WTC11 (cell line): ENCODE data around the gene PBX4. TPM values are rescaled to one million over a fixed set of nuclear protein-coding genes. Genes with fewer than 3 reads are reported as not detected.
A peak's percentile ranks its signal among the peaks of the same experiment; 100 is the strongest.

ENCODE experiments used
- ATAC-seq: fragments of 200-7000 bp; cut with Tn5 transposase; 2 replicates; pipeline ENCODE4 v1.10.0; 2021; ENCODE audit warnings: mild to moderate bottlenecking, moderate library complexity
- CTCF ChIA-PET: fragments of 300-600 bp; sonication (Branson Sonifier 250); formaldehyde crosslinking; loops from one replicate; lab custom pipeline; 2021; ENCODE audit warnings: antibody characterized with exemption; lab: Charles Lee
- POLR2A ChIA-PET: fragments of 350-600 bp; sonication (Branson Sonifier 250); formaldehyde crosslinking; loops from one replicate; lab custom pipeline; 2021; ENCODE audit warnings: antibody characterized with exemption; lab: Charles Lee
- DNase-seq: peaks from one replicate; pipeline ENCODE4 v3.0.0; 2021; ENCODE audit warnings: low spot score
- H3K27ac Mint-ChIP-seq: 2 replicates; pipeline ENCODE4 v1.8.0; 2021; ENCODE audit warnings: mixed read lengths
- H3K27me3 Mint-ChIP-seq: 2 replicates; pipeline ENCODE4 v1.8.0; 2021; ENCODE audit warnings: low read depth, mild to moderate bottlenecking, moderate library complexity, mixed read lengths
- H3K36me3 Mint-ChIP-seq: 2 replicates; pipeline ENCODE4 v1.8.0; 2021; ENCODE audit warnings: mixed read lengths
- H3K4me1 Mint-ChIP-seq: 2 replicates; pipeline ENCODE4 v1.8.0; 2022; ENCODE audit warnings: mixed read lengths
- H3K4me3 Mint-ChIP-seq: 2 replicates; pipeline ENCODE4 v1.8.0; 2021; ENCODE audit warnings: mild to moderate bottlenecking, moderate library complexity, mixed read lengths
- H3K9me3 Mint-ChIP-seq: 2 replicates; pipeline ENCODE4 v1.8.0; 2021; ENCODE audit warnings: mixed read lengths
- CREM ChIP-seq: sonication (generic); formaldehyde crosslinking; IDR thresholded peaks from 2 replicates; pipeline ENCODE4 v1.8.1; 2022; ENCODE audit warnings: mild to moderate bottlenecking, missing genetic modification reagents, moderate library complexity
- EMX1 ChIP-seq: fragments of 250-450 bp; sonication (Bioruptor Pico); IDR thresholded peaks from 2 replicates; pipeline ENCODE4 v1.8.0; 2021; ENCODE audit warnings: mild to moderate bottlenecking
- ERG ChIP-seq: fragments of 250-450 bp; sonication (Bioruptor Pico); IDR thresholded peaks from 2 replicates; pipeline ENCODE4 v1.8.0; 2021; ENCODE audit warnings: mild to moderate bottlenecking
- FOXP4 ChIP-seq: sonication (generic); formaldehyde crosslinking; IDR thresholded peaks from 2 replicates; pipeline ENCODE4 v1.8.0; 2022; ENCODE audit warnings: mild to moderate bottlenecking, missing genetic modification reagents
- GTF2I ChIP-seq: fragments of 250-450 bp; sonication (Bioruptor Pico); conservative IDR thresholded peaks from 2 replicates; pipeline ENCODE4 v1.4.0; 2021; ENCODE audit warnings: mild to moderate bottlenecking
- HMGXB4 ChIP-seq: sonication (generic); formaldehyde crosslinking; IDR thresholded peaks from 2 replicates; pipeline ENCODE4 v1.8.1; 2023; ENCODE audit warnings: mild to moderate bottlenecking, moderate library complexity, missing genetic modification reagents
- IRF1 ChIP-seq: sonication (generic); formaldehyde crosslinking; IDR thresholded peaks from 2 replicates; pipeline ENCODE4 v1.8.0; 2023; ENCODE audit warnings: missing genetic modification reagents
- MXD4 ChIP-seq: fragments of 250-450 bp; sonication (Bioruptor Pico); IDR thresholded peaks from 2 replicates; pipeline ENCODE4 v1.8.0; 2021; ENCODE audit warnings: mild to moderate bottlenecking, moderate library complexity, borderline replicate concordance
- NR3C1 ChIP-seq: sonication (generic); formaldehyde crosslinking; conservative IDR thresholded peaks from 2 replicates; pipeline ENCODE4 v1.8.1; 2023; ENCODE audit warnings: low read depth, mild to moderate bottlenecking, missing genetic modification reagents
- PRRX2 ChIP-seq: fragments of 250-450 bp; sonication (Bioruptor Pico); IDR thresholded peaks from 2 replicates; pipeline ENCODE4 v1.8.0; 2021; ENCODE audit warnings: mild to moderate bottlenecking
- RORB ChIP-seq: fragments of 250-450 bp; sonication (Bioruptor Pico); IDR thresholded peaks from 2 replicates; pipeline ENCODE4 v1.9.0; 2021; ENCODE audit warnings: mild to moderate bottlenecking
- SOX15 ChIP-seq: fragments of 250-450 bp; sonication (Bioruptor Pico); IDR thresholded peaks from 2 replicates; pipeline ENCODE4 v1.9.0; 2021; ENCODE audit warnings: mild to moderate bottlenecking
- TEAD1 ChIP-seq: sonication (generic); formaldehyde crosslinking; IDR thresholded peaks from 2 replicates; pipeline ENCODE4 v1.8.0; 2022; ENCODE audit warnings: mild to moderate bottlenecking, missing genetic modification reagents
- TP53 ChIP-seq: sonication (generic); formaldehyde crosslinking; IDR thresholded peaks from 2 replicates; pipeline ENCODE4 v1.8.1; 2023; ENCODE audit warnings: mild to moderate bottlenecking, missing genetic modification reagents
- ZBTB43 ChIP-seq: sonication (generic); formaldehyde crosslinking; IDR thresholded peaks from 2 replicates; pipeline ENCODE4 v1.8.1; 2023; ENCODE audit warnings: mild to moderate bottlenecking, missing genetic modification reagents
- ZNF121 ChIP-seq: sonication (generic); formaldehyde crosslinking; IDR thresholded peaks from 2 replicates; pipeline ENCODE4 v1.8.0; 2023; ENCODE audit warnings: missing genetic modification reagents
- ZNF396 ChIP-seq: fragments of 250-450 bp; sonication (Bioruptor Pico); IDR thresholded peaks from 2 replicates; pipeline ENCODE4 v1.8.0; 2021; ENCODE audit warnings: mild to moderate bottlenecking, moderate library complexity, borderline replicate concordance
- ZNF425 ChIP-seq: fragments of 250-450 bp; sonication (Bioruptor Pico); conservative IDR thresholded peaks from 2 replicates; pipeline ENCODE4 v1.9.0; 2021; ENCODE audit warnings: mild to moderate bottlenecking
- total RNA-seq: library from RNA; stranded (reverse); gene quantifications from 3 replicates; pipeline ENCODE4 v1.2.3, GENCODE V29; 2021
- TF ChIP-seq, protein P1 (sequence below): sonication (generic); formaldehyde crosslinking; IDR thresholded peaks from 2 replicates; pipeline ENCODE4 v1.8.1; 2023; ENCODE audit warnings: mild to moderate bottlenecking, missing genetic modification reagents, moderate library complexity
- TF ChIP-seq, protein P2 (sequence below): fragments of 200-600 bp; IDR thresholded peaks from 2 replicates; pipeline ENCODE4 v1.8.0; 2022; ENCODE audit warnings: antibody characterized with exemption
- TF ChIP-seq, protein P3 (sequence below): sonication (generic); formaldehyde crosslinking; IDR thresholded peaks from 2 replicates; pipeline ENCODE4 v1.8.1; 2023; ENCODE audit warnings: mild to moderate bottlenecking, missing genetic modification reagents, moderate library complexity
- TF ChIP-seq, protein P4 (sequence below): sonication (generic); formaldehyde crosslinking; conservative IDR thresholded peaks from 2 replicates; pipeline ENCODE4 v1.8.1; 2022; ENCODE audit warnings: mild to moderate bottlenecking, missing genetic modification reagents

Gene PBX4
- total RNA-seq, 1 experiment from 2014 or later: 3.2 TPM

- TF ChIP-seq HMGXB4 (CRISPR knock-in tag) (no peak), NR3C1 (CRISPR knock-in tag) (no peak), EMX1 (CRISPR knock-in tag) (no peak)
- TF ChIP-seq, protein P1, sequence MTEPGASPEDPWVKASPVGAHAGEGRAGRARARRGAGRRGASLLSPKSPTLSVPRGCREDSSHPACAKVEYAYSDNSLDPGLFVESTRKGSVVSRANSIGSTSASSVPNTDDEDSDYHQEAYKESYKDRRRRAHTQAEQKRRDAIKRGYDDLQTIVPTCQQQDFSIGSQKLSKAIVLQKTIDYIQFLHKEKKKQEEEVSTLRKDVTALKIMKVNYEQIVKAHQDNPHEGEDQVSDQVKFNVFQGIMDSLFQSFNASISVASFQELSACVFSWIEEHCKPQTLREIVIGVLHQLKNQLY (CRISPR knock-in tag): no peak
These were observed 64.8 kb downstream of the PBX4 start (continued) for GRCh38 chr19:19553670-19554069.

GRCh38 chr19:19552798-19553197 lies 65.7 kb downstream of the PBX4 start:
- Mint-ChIP-seq H3K4me1 (no peaks in the 10 kb centered on the region), H3K36me3 (no peaks in the 10 kb centered on the region), H3K27me3 (no peaks in the 10 kb centered on the region)
- ATAC-seq: peak; percentile 78
- CTCF ChIA-PET: interaction anchor here (0.7 to 9.9 kb wide), 34 partner anchors 9 to 328 kb away, joined by 3 to 408 read pairs (median 4); partner anchors contain the start of genes CILP2, GMIP, LPAR2 and NDUFA13
- TF ChIP-seq, protein P2, sequence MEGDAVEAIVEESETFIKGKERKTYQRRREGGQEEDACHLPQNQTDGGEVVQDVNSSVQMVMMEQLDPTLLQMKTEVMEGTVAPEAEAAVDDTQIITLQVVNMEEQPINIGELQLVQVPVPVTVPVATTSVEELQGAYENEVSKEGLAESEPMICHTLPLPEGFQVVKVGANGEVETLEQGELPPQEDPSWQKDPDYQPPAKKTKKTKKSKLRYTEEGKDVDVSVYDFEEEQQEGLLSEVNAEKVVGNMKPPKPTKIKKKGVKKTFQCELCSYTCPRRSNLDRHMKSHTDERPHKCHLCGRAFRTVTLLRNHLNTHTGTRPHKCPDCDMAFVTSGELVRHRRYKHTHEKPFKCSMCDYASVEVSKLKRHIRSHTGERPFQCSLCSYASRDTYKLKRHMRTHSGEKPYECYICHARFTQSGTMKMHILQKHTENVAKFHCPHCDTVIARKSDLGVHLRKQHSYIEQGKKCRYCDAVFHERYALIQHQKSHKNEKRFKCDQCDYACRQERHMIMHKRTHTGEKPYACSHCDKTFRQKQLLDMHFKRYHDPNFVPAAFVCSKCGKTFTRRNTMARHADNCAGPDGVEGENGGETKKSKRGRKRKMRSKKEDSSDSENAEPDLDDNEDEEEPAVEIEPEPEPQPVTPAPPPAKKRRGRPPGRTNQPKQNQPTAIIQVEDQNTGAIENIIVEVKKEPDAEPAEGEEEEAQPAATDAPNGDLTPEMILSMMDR: peak; percentile 85
- TF ChIP-seq SOX15 (CRISPR knock-in tag) (no peak), IRF1 (CRISPR knock-in tag) (no peak), GTF2I (peak; percentile 97), ERG (CRISPR knock-in tag) (peak; percentile 65; the same call in 1 of the 2 replicates), PRRX2 (CRISPR knock-in tag) (0 out of 2 replicates have a peak, but pooled peaks have one; percentile 58), TP53 (CRISPR knock-in tag) (no peak), RORB (CRISPR knock-in tag) (no peak), ZBTB43 (no peak), MXD4 (CRISPR knock-in tag) (no peak), TEAD1 (no peak), FOXP4 (no peak), ZNF121 (peak; percentile 100), ZNF425 (CRISPR knock-in tag) (no peak), EMX1 (CRISPR knock-in tag) (peak; percentile 74; the same call in 1 of the 2 replicates), CREM (CRISPR knock-in tag) (no peak), ZNF396 (CRISPR knock-in tag) (0 out of 2 replicates have a peak, but pooled peaks have one; percentile 86)
- TF ChIP-seq, protein P3, sequence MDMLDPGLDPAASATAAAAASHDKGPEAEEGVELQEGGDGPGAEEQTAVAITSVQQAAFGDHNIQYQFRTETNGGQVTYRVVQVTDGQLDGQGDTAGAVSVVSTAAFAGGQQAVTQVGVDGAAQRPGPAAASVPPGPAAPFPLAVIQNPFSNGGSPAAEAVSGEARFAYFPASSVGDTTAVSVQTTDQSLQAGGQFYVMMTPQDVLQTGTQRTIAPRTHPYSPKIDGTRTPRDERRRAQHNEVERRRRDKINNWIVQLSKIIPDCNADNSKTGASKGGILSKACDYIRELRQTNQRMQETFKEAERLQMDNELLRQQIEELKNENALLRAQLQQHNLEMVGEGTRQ (CRISPR knock-in tag): no peak
- TF ChIP-seq, protein P4, sequence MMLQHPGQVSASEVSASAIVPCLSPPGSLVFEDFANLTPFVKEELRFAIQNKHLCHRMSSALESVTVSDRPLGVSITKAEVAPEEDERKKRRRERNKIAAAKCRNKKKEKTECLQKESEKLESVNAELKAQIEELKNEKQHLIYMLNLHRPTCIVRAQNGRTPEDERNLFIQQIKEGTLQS (CRISPR knock-in tag): no peak
- TF ChIP-seq, all 79 proteins: peak for 7
- POLR2A ChIA-PET: interaction anchor here (1.0 kb wide), 1 partner anchor 17 kb away, joined by 3 read pairs; no protein-coding TSS in a partner anchor
- H3K27ac Mint-ChIP-seq: no peak overlapping the region
- H3K9me3 Mint-ChIP-seq: no peaks in the 10 kb centered on the region
- peak; percentile 84 for DNase-seq
- no peak overlapping the region for H3K4me3 Mint-ChIP-seq
